ENCODE results near the gene TANGO6. TPM values are rescaled to one million over a fixed set of nuclear protein-coding genes. Genes with fewer than 3 reads are reported as not detected.

TANGO6 gene
- polyA plus RNA-seq, 1 donor (not counting 4 experiments of a cell fraction or from before 2014, with no cell fraction given) = 13.1 TPM

DNA sequence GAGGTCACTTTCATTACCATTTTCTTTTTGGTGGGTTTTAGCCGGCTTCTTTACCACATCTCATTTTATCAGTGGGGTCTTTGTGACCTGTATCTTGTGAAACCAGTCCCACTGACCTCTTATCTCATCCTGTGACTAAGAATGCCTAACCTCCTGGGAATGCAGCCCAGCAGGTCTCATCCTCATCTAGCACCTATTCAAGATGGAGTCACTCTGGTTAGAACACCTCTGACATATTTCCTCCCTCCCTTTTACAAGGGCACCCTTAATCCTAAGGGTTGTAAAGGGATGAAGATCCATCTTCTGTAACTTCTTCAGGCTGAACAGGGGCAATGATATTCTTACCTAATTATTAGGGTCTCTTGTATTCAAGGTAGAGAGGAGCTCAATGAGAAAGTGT is 154.2 kb downstream of the TANGO6 start:
- Histone ChIP-seq H3K27ac (ENCODE audit: control insufficient read depth, insufficient read depth, low read length) (peak overlapping the region; percentile 6), H3K79me2 (ENCODE audit: control insufficient read depth, insufficient read depth, low read length) (no peaks in the 10 kb centered on the region), H2AFZ (ENCODE audit: control insufficient read depth, low read length) (no peak overlapping the region), H3K36me3 (ENCODE audit: control insufficient read depth in 2 of 2, extremely low read depth in 1 of 2, insufficient read depth in 2 of 2, low read length in 2 of 2) (no peaks in the 10 kb centered on the region), H3K9me1 (ENCODE audit: control insufficient read depth, extremely low read depth, insufficient read depth, low read length) (no peaks in the 10 kb centered on the region), H3K4me1 (ENCODE audit: control insufficient read depth, extremely low read depth, insufficient read depth, low read length) (peaks cover 61% of the 10 kb centered on the region), H3K4me3 (ENCODE audit: control insufficient read depth in 2 of 3, extremely low read depth in 1 of 3, insufficient read depth in 2 of 3, low read depth in 1 of 3, low read length in 3 of 3) (no peak overlapping the region), H3K27me3 (ENCODE audit: control insufficient read depth, extremely low read depth, insufficient read depth, low read length) (no peaks in the 10 kb centered on the region), H3K4me2 (ENCODE audit: control insufficient read depth, extremely low read depth, insufficient read depth, low read depth, low read length) (no peak overlapping the region), H3K9me3 (ENCODE audit: control insufficient read depth, low read depth, low read length) (no peaks in the 10 kb centered on the region), H4K20me1 (ENCODE audit: control insufficient read depth, extremely low read depth, insufficient read depth, low read length) (no peaks in the 10 kb centered on the region), H3K9ac (ENCODE audit: control insufficient read depth, extremely low read depth, insufficient read depth, low read length) (no peak overlapping the region)
- TF ChIP-seq, protein P1, sequence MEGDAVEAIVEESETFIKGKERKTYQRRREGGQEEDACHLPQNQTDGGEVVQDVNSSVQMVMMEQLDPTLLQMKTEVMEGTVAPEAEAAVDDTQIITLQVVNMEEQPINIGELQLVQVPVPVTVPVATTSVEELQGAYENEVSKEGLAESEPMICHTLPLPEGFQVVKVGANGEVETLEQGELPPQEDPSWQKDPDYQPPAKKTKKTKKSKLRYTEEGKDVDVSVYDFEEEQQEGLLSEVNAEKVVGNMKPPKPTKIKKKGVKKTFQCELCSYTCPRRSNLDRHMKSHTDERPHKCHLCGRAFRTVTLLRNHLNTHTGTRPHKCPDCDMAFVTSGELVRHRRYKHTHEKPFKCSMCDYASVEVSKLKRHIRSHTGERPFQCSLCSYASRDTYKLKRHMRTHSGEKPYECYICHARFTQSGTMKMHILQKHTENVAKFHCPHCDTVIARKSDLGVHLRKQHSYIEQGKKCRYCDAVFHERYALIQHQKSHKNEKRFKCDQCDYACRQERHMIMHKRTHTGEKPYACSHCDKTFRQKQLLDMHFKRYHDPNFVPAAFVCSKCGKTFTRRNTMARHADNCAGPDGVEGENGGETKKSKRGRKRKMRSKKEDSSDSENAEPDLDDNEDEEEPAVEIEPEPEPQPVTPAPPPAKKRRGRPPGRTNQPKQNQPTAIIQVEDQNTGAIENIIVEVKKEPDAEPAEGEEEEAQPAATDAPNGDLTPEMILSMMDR (optimal IDR thresholded peaks at IDR 0.05 in 1 of 3, IDR thresholded peaks at IDR 0.05 in 1 of 3, conservative IDR thresholded peaks at IDR 0.05 in 1 of 3; ENCODE audit: extremely low read depth in 1 of 3, insufficient read depth in 2 of 3, low read length in 3 of 3) = no peak
- TF ChIP-seq EZH2 (IDR thresholded peaks at IDR 0.05; ENCODE audit: low read length) = no peak
- DNase-seq (ENCODE audit: low read depth, low spot score) (no peak), FAIRE-seq (no peak)
- dilution Hi-C loops (cut with MboI; ENCODE audit: extremely low pct_ligation_motif_present, low sequenced_read_pairs) = no loop called here

DNA sequence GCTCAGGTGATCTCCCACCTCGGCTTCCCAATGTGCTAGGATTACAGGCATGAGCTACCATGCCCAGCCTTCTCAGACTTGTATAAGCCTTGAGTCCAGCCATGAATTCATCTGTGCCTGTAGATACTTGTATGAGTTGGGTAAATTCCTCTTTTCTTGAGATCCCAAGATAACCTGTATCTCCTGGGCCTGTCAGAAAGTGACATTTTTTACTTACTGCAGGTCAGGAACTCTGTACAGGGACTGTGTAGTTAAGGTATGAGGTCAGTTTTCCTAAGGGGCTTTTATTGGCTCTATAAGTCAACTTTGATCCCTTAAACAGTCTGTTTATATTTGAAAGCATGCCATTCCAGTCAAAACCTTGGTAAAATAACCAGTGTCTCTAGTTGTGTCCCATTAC is 155.8 kb downstream of the TANGO6 start:
- Histone ChIP-seq H3K36me3 (ENCODE audit: control insufficient read depth in 2 of 2, extremely low read depth in 1 of 2, insufficient read depth in 2 of 2, low read length in 2 of 2) (no peaks in the 10 kb centered on the region), H2AFZ (ENCODE audit: control insufficient read depth, low read length) (no peak overlapping the region), H3K4me1 (ENCODE audit: control insufficient read depth, extremely low read depth, insufficient read depth, low read length) (peaks cover 46% of the 10 kb centered on the region), H4K20me1 (ENCODE audit: control insufficient read depth, extremely low read depth, insufficient read depth, low read length) (no peaks in the 10 kb centered on the region), H3K9me3 (ENCODE audit: control insufficient read depth, low read depth, low read length) (no peaks in the 10 kb centered on the region), H3K4me3 (ENCODE audit: control insufficient read depth in 2 of 3, extremely low read depth in 1 of 3, insufficient read depth in 2 of 3, low read depth in 1 of 3, low read length in 3 of 3) (no peak overlapping the region), H3K27me3 (ENCODE audit: control insufficient read depth, extremely low read depth, insufficient read depth, low read length) (no peaks in the 10 kb centered on the region), H3K9me1 (ENCODE audit: control insufficient read depth, extremely low read depth, insufficient read depth, low read length) (no peaks in the 10 kb centered on the region), H3K27ac (ENCODE audit: control insufficient read depth, insufficient read depth, low read length) (no peak overlapping the region), H3K79me2 (ENCODE audit: control insufficient read depth, insufficient read depth, low read length) (no peaks in the 10 kb centered on the region), H3K4me2 (ENCODE audit: control insufficient read depth, extremely low read depth, insufficient read depth, low read depth, low read length) (no peak overlapping the region), H3K9ac (ENCODE audit: control insufficient read depth, extremely low read depth, insufficient read depth, low read length) (no peak overlapping the region)
- TF ChIP-seq, protein P1 (optimal IDR thresholded peaks at IDR 0.05 in 1 of 3, IDR thresholded peaks at IDR 0.05 in 1 of 3, conservative IDR thresholded peaks at IDR 0.05 in 1 of 3; ENCODE audit: extremely low read depth in 1 of 3, insufficient read depth in 2 of 3, low read length in 3 of 3) = no peak
- TF ChIP-seq EZH2 (IDR thresholded peaks at IDR 0.05; ENCODE audit: low read length) = no peak
- no peak for DNase-seq (ENCODE audit: low read depth, low spot score)
- dilution Hi-C loops (cut with MboI; ENCODE audit: extremely low pct_ligation_motif_present, low sequenced_read_pairs) = no loop called here
- FAIRE-seq = no peak

Measured in keratinocyte (primary cell).